GM18505 (cell line): ENCODE measurements around the gene ITGA11.
A peak's percentile ranks its signal among the peaks of the same experiment; 100 is the strongest.

Source experiments
- ATAC-seq: cut with Tn5 transposase; IDR thresholded peaks from one replicate; pipeline ENCODE4 v1.9.1; 2021; ENCODE audit not compliant: unreplicated experiment
- POLR2A ChIP-seq: IDR thresholded peaks from 4 replicates; pipeline ENCODE4 v1.6.1; 2011; ENCODE audit warnings: borderline replicate concordance; ENCODE audit not compliant: insufficient read depth, insufficient read length; ENCODE audit errors: extremely low read depth

The ITGA11 gene

GRCh38 chr15:68285259-68285980 is 146.5 kb downstream of the ITGA11 start:
- ATAC-seq = no peak
- no peak for TF ChIP-seq POLR2A

- no peak for TF ChIP-seq POLR2A
- no peak for ATAC-seq
These were observed 147.2 kb downstream of the ITGA11 start for GRCh38 chr15:68284616-68285258.

- no peak for TF ChIP-seq POLR2A
- no peak for ATAC-seq
These were observed 148.6 kb downstream of the ITGA11 start for GRCh38 chr15:68283401-68283800.

- no peak for TF ChIP-seq POLR2A
- ATAC-seq = no peak
These were observed 151.0 kb downstream of the ITGA11 start for GRCh38 chr15:68281008-68281407.

GRCh38 chr15:68279779-68280753 is 151.9 kb downstream of the ITGA11 start:
- no peak for ATAC-seq
- no peak for TF ChIP-seq POLR2A

GRCh38 chr15:68278595-68279405 is 153.2 kb downstream of the ITGA11 start:
- no peak for TF ChIP-seq POLR2A
- ATAC-seq = no peak

GRCh38 chr15:68278345-68278594 is 153.7 kb downstream of the ITGA11 start:
- peak; percentile 61 for ATAC-seq
- no peak for TF ChIP-seq POLR2A

GRCh38 chr15:68277603-68278344 is 154.2 kb downstream of the ITGA11 start, which contains the start of gene FEM1B:
Gene FEM1B (plus strand): TSS chr15:68277745. CDS start chr15:68278418, 673 bp downstream.
- peak; percentile 83 for TF ChIP-seq POLR2A
- peak; percentile 77 for ATAC-seq

GRCh38 chr15:68277131-68277602 is 154.8 kb downstream of the ITGA11 start:
- ATAC-seq = no peak

GRCh38 chr15:68276668-68277067 is 155.3 kb downstream of the ITGA11 start:
- no peak for ATAC-seq
- no peak for TF ChIP-seq POLR2A

More at GRCh38 chr15:68277131-68277602, 154.8 kb downstream of the ITGA11 start:
- no peak for TF ChIP-seq POLR2A

GRCh38 chr15:68275165-68275746 is 156.7 kb downstream of the ITGA11 start:
- no peak for TF ChIP-seq POLR2A
- ATAC-seq = no peak
